GM12878 (cell line): Measurements from ENCODE around the gene UTP20.

ENCODE experiments used
- BACH1 ChIP-seq: fragments of 450-650 bp; IDR thresholded peaks from 2 replicates; pipeline ENCODE4 v1.6.1; 2017; ENCODE audit warnings: mild to moderate bottlenecking, borderline replicate concordance
- CTCF ChIP-seq, 3 experiments: IDR thresholded peaks in 2 of 3; conservative IDR thresholded peaks in 1 of 3; 2 replicates each; pipeline ENCODE4 v1.5.1; 2011; ENCODE audit warnings: low read depth in 3 of 3, low read length in 3 of 3, mild to moderate bottlenecking in 3 of 3, control low read depth in 2 of 3, moderate library complexity in 2 of 3, inconsistent platforms in 1 of 3, mixed read lengths in 1 of 3; ENCODE audit not compliant: control insufficient read depth in 2 of 3, insufficient read depth in 1 of 3; ENCODE audit errors: extremely low read depth in 1 of 3
- EP300 ChIP-seq, 2 experiments: fragments of 150-350 bp in 1 of 2; IDR thresholded peaks; 2 replicates each; pipeline ENCODE4 v1.6.1; 2011 to 2012; ENCODE audit warnings: low read depth in 2 of 2, low read length in 2 of 2, borderline replicate concordance in 1 of 2, improper control_type of control experiment in 1 of 2, inconsistent platforms in 1 of 2; ENCODE audit not compliant: control insufficient read depth in 1 of 2
- SIX5 ChIP-seq: IDR thresholded peaks from 2 replicates; pipeline ENCODE4 v1.6.1; 2011; ENCODE audit warnings: mild to moderate bottlenecking, low read depth, low read length, moderate library complexity; ENCODE audit not compliant: severe bottlenecking
- SREBF2 ChIP-seq: IDR thresholded peaks from 2 replicates; pipeline ENCODE4 v1.6.1; 2012; ENCODE audit warnings: mild to moderate bottlenecking, low read length
- TCF3 ChIP-seq: IDR thresholded peaks from 2 replicates; pipeline ENCODE4 v1.6.1; 2012; ENCODE audit warnings: low read depth, mild to moderate bottlenecking, low read length, borderline replicate concordance; ENCODE audit not compliant: insufficient read depth
- YY1 ChIP-seq: IDR thresholded peaks from 2 replicates; pipeline ENCODE4 v1.6.1; 2011; ENCODE audit warnings: low read depth, mild to moderate bottlenecking, low read length
- ZBED1 ChIP-seq: IDR thresholded peaks from 2 replicates; pipeline ENCODE4 v1.6.1; 2016; ENCODE audit warnings: borderline replicate concordance

GRCh38 chr12:101430456-101430855, 150.6 kb downstream of the UTP20 start:
- TF ChIP-seq SREBF2 (no peak), YY1 (no peak), TCF3 (no peak), ZBED1 (no peak), EP300 (IDR thresholded peaks at IDR 0.05; ENCODE audit: borderline replicate concordance in 1 of 2, control insufficient read depth in 1 of 2, low read depth in 2 of 2, low read length in 2 of 2) (no peak), BACH1 (no peak), CTCF (IDR thresholded peaks at IDR 0.05 in 2 of 3, conservative IDR thresholded peaks at IDR 0.05 in 1 of 3; ENCODE audit: control insufficient read depth in 2 of 3, extremely low read depth in 1 of 3, insufficient read depth in 1 of 3, low read depth in 3 of 3, low read length in 3 of 3) (no peak), SIX5 (no peak)
